HG03175 (cell line): ENCODE data around the gene QPRT.
"Not testable (repeated sequence)": the region's sequence is repeated elsewhere in the genome, so short reads cannot be mapped to it uniquely, and the experiment has no call there.

Experiments
- ATAC-seq: cut with Tn5 transposase; IDR thresholded peaks from one replicate; pipeline ENCODE4 v1.9.1; 2021; ENCODE audit warnings: mild to moderate bottlenecking, moderate library complexity; ENCODE audit not compliant: unreplicated experiment

The QPRT gene

DNA sequence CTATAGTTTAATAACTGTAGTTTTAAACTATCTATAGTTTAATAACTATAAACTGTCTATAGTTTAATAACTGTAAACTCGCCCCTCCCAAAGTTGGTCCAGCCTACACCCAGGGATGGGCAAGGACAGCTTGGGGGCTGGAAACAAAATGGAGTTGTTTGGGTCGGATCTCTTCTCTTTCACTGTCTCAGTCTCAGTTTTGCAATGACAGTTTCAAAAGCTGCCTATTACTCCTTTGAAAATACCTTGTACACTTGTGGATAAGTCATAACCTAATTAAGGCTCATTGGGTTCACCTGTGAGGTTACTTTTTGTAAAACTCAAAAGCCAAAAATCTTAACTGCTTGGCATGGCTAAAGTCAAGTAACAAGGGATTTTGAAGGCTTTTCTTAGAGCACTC is 35.4 kb downstream of the QPRT start:
- ATAC-seq = no peak

DNA sequence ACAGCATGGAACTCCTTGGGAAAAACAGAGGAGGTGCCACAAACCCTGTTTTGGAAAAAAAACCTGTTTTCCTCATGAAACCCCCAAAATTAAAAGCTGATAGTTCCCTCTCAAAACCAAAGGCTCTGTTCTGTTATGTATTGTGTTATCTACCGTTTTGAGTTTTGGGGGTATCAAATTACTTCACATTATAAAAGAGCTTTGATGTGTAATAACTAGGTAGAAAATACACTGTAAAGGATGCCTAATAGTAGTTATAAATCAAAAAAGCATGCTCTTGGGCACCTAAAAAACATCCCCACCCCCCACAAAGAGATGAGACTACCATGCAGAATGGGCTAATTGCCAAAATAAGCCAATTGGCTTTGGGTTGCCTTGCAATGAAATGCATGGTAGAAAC is 36.0 kb downstream of the QPRT start:
- ATAC-seq = no peak

DNA sequence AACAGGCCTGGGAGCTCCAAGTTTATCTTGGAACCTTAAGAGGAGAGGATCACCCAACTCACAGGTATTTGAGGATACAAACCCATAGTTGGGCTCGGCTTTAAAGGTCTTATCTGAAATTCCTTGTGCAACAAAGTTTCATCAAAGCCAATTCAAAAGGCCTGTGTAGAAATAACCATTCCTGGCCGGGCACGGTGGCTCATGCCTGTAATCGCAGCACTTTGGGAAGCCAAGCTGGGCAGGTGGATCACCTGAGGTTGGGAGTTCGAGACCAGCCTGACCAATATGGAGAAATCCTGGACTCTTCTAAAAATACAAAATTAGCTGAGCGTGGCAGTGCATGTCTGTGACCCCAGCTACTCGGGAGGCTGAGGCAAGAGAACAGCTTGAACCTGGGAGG is 38.1 kb downstream of the QPRT start:
- no peak for ATAC-seq

DNA sequence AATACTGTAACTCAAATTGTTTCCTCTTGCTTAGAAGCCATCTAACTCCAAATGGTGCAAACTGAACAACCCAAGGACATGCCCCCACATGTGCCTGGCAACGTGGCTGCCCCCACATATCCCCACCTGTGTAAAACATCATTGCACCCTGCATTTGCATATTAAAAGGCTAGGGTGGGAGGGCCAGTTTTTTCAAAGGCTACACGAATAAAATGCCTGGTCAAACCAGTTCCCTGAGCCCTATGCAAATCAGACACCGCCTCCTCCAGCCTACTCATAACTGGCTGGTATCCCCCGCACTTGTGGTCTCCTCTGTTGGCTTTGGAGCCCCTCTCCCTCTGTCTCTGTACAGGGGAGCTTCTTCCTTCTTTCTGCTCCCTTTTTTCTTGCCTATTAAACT is 40.1 kb downstream of the QPRT start:
- ATAC-seq = no peak

DNA sequence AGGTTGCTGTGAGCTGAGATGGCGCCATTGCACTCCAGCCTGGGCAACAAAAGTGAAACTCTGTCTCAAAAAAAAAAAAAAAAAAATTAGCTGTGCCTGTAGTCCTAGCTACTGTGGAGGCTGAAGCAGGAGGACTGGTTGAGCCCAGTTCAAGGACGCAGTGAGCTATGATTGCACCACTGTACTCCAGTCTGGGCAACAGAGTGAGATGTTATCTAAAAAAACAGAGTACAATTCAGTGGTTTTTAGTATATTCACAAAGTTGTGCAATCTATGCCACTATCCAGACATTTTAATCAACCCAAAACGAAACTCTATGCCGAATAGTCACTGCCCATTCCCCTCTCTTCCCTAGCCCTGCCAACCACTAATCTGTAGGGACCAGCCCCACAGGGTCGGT is 41.7 kb downstream of the QPRT start:
- ATAC-seq = no peak

DNA sequence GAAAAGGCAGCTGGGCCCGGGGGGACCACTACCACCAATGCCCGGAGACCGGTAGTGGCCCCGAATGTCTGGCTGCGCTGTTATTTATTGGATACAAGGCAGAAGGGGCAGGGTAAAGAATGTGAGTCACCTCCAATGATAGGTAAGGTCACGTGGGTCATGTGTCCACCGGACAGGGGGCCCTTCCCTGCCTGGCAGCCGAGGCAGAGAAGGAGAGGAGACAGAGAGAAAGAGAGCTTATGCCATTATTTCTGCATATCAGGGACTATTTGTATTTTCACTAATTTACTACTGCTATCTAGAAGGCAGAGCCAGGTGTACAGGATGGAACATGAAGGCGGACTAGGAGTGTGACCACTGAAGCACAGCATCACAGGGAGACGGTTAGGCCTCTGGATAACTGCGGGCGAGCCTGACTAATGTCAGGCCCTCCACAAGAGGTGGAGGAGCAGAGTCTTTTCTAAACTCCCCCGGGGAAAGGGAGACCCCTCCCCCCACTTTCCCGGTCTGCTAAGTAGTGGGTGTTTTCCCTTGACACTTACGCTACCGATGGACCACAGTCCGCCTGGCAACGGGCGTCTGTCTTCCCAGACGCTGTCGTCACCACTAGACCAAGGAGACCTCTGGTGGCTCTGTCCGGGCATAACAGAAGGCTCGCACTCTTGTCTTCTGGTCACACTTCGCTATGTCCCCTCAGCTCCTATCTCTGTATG is 42.3 kb downstream of the QPRT start:
- ATAC-seq = not testable (repeated sequence)

DNA sequence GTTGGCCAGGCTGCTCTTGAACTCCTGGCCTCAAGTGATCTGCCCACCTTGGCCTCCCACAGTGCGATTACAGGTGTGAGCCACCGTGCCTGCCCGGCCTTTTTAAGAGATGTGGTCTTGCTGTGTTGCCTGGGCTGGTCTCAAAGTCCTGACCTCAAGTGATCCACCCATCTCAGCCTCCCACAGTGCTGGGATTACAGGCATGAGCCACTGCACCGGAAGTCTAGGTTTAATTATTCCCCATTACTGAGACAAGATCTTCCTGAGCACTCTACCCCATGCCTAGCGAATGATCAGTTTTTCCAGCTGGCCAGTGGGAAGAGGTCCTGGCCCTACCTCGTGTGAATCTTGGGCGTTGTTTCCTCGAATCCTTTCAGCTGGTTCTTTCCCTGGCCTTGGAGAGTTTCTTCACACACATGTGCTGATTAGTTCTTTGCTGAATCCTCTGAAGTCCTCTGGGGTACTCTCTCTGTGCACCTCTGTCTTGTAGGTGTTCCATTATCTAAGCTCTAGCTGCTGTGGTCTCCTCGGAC is 47.9 kb downstream of the QPRT start:
- no peak for ATAC-seq

DNA sequence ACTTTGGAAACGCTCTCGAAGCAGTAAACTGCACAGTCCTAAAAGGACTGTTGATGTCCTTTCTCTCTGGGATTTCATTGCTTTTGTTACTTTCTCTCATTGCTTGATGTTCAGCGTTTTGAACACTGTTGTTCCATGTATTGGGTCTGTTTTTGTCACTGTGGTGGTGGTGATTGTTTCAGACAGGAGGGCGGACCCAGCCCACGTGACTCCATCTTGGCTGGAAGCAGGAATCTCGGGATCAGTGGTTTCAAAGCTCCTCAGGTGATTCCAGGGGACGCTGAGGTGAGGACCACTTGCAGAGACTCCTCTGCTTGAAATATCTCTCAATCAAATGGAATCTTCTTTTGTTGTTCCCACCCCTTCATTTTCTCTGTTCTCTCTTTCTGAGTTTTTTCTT is 48.5 kb downstream of the QPRT start:
- ATAC-seq = no peak

DNA sequence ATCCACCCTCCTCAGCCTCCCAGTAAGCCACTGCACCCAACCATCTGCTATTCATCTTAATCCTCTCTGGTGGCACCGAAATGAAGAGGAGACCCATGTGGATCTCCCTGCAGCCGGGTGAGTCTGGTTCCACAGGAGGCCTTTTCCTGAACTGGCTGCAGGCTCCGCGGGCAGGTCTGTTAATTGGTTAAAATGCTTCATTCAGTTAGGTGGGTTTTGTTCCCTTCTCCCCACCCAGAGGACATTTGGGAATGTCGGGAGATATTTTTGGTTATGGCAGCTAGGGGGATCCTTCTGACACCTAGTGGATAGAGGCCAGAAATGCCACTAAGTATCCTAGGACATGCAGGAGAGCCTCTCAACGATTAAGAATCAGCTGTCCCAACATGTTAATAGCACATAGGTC is 50.1 kb downstream of the QPRT start:
- ATAC-seq = no peak

DNA sequence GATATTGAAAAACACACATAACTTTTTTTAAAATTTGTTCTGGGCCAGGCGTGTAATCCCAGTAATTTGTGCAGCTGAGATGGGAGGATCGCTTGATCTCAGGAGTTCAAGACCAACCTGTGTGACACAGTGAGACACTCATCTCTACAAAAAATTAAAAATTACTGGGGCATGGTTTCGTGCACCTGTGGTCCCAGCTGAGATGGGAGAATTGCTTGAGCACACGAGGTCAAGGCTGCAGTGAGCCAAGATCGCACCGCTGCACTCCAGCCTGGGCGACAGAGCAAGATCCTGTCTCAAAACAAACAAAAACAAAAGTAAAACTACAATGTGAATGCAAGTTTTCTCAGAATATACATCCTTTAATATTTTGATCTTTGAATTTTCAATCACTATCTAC is 51.7 kb downstream of the QPRT start:
- ATAC-seq = no peak

DNA sequence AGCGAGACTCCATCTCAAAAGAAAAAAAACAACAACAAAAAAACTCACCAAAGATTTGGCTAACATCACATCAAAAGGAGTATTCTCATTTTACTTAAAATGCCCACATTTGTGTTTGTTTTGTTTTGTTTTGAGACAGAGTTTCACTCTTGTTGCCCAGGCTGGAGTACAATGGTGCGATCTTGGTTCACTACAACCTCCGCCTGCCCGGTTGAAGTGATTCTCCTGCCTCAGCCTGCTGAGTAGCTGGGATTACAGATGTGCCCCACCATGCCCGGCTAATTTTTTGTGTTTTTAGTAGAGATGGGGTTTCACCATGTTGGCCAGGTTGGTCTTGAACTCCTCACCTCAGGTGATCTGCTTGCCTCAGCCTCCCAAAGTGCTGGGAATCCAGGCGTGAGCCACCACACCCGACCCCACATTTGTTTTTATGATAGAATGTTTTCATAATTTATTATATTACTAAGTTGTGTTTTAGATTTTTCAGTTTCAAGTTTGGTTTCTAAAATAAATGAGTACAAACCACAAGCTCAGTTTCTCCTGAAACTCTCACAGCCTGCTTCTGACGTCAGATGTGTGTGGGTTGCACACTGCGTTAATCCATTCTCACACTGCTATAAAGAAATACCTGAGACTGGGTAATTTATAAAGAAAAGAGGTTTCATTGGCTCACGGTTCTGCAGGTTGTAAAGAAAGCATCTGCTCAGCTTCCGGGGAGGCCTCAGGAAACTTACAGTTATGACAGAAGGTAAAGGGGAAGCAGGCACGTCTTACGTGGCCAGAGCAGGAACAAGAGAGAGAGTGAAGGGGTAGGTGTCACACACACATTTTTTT is 53.0 kb downstream of the QPRT start:
- ATAC-seq = peak; percentile 48

DNA sequence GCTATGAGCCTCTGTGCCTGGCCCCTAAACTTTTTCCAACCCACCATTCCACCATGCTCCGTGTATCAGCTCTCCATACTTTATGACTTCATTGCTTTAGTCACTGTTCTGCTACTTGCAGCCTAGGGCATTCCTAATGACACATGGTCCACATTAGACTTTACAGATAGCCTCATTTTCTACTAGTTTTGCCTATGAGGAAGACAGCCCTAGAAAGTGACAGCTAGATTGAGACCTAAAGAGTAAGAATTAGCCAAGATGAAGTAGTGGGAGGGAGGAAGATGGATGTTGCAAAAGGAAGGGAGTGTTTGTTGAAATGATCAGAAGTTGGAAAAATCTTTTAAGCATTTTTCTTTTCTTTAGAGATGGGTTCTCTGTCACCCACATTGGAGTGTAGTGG is 55.8 kb downstream of the QPRT start:
- ATAC-seq = no peak

DNA sequence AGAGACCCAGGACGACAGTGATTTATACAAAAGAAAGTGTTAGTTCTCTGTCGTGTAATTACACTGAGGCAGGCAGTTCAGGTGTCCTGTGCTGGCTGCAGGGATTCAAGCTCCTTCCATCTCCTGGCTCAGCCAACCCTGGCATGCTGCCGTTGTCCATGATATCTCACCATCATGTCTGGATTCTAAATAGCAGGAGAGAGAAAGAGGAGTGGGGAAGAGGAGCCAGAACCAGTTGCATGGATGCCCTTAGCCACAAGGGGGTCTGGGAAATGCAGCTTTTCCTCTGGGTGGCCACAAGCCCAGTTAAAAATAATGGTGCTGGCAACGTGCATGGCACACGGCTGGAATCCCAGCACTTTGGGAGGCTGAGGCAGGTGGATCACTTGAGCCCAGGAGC is 57.1 kb downstream of the QPRT start:
- ATAC-seq = no peak

DNA sequence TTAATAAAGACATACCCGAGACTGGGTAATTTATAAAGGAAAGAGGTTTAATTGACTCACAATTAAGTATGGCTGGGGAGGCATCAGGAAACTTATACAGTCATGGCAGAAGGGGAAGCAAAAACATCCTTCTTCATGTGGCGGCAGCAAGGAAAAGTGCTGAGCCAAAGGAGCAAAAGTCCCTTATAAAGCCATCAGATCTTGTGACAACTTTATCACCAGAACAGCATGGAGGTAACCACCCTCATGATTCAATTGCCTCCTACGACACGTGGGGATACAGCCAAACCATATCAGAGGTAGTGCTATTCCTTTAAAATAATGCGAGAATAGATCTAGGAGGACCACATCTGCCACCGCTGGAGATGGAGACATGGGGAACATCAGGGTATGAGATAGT is 57.8 kb downstream of the QPRT start:
- no peak for ATAC-seq

DNA sequence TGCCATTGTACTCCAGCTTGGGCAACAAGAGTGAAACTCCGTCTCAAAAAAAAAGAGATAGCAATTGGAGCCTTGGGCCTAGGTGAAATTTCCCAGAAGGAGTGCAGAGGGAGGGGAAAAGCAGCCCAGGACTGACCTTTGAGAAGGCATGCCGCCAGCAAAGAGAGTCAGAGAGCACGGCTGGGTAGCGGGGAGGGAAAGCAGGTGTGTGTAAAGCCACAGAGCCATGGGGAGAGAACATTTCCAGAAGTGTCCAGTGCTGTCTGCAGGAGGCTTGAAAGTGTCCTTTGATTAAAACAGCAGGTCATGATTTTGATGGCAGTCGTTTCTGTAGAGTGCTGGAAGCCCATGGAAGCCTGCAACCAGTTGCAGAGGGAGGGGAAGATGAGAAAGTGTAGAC is 58.7 kb downstream of the QPRT start:
- ATAC-seq = no peak

DNA sequence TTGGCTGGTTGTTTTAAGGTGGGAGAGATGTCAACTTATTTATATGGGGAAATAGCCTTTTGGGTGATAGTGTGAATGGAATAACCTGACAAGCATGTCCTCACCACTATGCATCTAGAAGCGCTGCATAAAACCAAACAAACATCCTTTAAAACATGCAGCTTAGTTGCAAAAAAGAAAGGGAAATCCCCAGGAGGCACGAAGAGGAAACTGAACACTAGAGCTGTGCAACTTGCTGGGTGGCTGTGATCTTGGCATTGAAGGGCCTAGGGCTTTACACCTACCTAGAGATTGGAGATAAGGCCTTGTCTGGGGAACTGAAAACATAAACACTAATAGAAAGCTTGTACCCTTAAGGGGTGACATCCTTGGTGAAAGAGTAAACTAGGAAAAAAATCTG is 59.5 kb downstream of the QPRT start:
- ATAC-seq = no peak

DNA sequence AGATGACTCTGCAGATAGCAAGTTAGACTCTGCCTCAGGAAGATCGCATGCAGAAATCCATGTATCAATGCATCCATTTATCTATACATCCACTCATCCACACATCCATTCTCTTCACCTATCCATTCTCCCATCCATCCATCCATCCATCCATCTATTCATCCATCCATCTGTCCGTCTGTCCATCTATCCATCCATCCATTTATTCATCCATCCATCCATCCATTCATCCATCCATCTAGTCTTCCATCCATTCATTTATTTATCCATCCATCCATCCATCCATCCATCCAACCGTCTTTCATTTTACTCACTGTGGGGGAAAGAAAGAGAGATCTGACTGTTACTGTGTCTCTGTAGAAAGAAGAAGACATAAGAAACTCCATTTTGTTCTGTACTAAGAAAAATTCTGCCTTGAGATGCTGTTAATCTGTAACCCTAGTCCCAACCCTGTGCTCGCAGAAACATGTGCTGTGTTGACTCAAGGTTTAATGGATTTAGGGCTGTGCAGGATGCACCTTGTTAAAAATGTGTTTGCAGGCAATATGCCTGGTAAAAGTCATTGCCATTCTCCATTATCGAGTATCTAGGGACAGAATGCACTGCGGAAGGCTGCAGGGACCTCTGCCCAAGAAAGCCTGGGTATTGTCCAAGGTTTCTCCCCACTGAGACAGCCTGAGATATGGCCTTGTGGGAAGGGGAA is 61.1 kb downstream of the QPRT start:
- ATAC-seq = not testable (repeated sequence)

DNA sequence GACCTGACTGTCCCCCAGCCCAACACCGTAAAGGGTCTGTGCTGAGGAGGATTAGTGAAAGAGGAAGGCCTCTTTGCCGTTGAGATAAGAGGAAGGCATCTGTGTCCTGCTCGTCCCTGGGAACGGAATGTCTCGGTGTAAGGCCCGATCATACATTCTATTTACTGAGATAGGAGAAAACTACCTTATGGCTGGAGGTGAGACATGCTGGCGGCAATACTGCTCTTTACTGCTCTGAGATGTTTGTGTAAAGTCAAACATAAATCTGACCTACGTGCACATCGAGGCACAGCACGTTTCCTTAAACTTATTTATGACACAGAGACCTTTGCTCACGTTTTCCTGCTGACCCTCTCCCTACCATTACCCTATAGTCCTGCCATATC is 61.6 kb downstream of the QPRT start:
- ATAC-seq = not testable (repeated sequence)

DNA sequence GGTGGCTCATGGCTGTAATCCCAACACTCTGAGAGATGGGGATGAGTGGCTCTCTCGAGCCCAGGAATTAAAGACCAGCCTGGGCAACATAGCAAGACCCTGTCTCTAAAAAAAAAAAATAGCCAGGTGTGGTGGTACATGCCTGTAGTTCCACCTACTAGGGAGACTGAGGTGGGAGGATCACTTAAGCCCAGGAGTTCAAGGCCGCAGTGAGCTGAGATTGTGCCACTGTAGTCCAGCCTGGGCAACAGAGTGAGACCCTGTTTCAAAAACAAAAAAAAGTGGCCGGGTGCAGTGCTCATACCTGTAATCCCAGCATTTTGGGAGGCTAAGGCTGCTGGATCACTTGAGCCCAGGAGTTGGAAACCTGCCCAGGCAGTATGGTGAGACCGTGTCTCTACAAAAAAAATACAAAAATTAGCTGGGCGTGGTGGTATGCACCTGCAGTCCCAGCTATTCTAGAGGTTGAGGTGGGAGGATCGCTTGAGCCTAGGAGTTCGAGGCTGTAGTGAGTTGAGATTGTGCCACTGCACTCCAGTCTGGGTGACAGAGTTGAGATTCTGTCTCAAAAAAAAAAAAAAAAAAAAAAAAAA is 63.8 kb downstream of the QPRT start:
- no peak for ATAC-seq

DNA sequence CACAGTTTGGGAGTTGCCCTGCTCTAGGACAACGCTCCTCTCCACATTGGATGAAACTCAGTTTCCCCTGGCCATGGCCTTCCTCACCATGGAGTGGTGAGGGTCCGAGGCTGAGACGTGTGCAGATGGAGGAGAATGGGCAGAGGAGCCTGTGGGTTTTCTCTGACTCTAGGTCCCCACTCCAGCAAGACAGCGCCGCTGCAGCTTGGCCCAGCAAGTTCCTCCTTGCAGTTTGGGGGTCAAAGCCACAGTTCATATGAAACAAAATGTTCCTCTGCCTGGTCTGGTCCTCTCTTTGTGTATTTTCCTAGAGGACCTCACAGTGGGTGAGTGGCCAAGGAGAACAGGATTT is 64.5 kb downstream of the QPRT start:
- ATAC-seq = no peak

DNA sequence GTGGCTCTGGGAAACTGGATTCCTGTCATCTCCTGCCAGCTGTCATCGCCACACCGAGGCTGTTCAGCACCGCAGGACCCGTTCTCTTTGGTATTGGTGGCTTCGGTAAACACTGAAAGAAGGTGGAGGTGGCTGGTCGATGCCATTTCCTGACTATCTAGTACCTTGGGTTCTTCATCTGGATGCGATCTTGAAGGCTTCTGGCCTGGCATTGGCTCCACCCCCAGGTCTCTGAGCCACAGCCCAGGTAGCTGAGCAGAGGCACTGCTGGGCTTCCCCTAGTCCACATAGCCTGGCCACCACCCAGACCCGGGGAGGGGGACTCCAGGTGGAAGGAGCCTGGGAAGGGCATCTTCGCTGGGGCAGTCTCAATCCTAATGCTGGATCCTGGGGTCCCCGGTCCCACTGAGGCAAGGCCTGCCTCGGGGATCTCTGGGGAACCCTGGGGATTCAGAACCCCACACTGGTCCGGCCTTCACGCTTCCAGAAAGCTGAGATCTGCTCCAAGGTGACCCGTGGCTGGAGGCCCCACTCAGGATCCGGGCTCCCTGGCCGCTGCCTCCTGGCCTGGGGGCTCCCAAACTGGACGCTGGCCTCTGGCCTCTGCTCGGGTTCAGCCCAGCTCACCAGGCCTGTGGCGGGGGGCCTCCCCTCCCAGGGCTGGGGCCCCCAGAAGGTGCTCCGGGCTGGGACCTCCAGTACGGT is 65.0 kb downstream of the QPRT start:
- ATAC-seq = no peak
